Measurements from ENCODE around the gene TPST2.

The TPST2 gene

GRCh38 chr22:26487996-26488395 lies 101.9 kb downstream of the TPST2 start:
- no peak for DNase-seq

GRCh38 chr22:26486394-26486793 lies 103.5 kb downstream of the TPST2 start:
- DNase-seq, result no peak

GRCh38 chr22:26485806-26486390 lies 104.0 kb downstream of the TPST2 start:
- no peak for DNase-seq

- no peak for DNase-seq
Measured at GRCh38 chr22:26485013-26485412, 104.9 kb downstream of the TPST2 start.

GRCh38 chr22:26484360-26484706 lies 105.6 kb downstream of the TPST2 start:
- no peak for DNase-seq

- peak; percentile 86 for DNase-seq
Measured at GRCh38 chr22:26483439-26484359, 106.2 kb downstream of the TPST2 start, which contains the start of the genes HPS4 and SRRD. HPS4 (minus strand) TSS chr22:26483783; CDS start chr22:26481762, 2,021 bp downstream. SRRD (plus strand) TSS chr22:26483877; CDS start chr22:26483891, 14 bp downstream.

- no peak for DNase-seq
Measured at GRCh38 chr22:26483043-26483438, 106.9 kb downstream of the TPST2 start.

GRCh38 chr22:26482161-26482560 lies 107.8 kb downstream of the TPST2 start:
- no peak for DNase-seq

- no peak for DNase-seq
Measured at GRCh38 chr22:26481694-26482093, 108.2 kb downstream of the TPST2 start.

- DNase-seq, result no peak
Measured at GRCh38 chr22:26481112-26481693, 108.7 kb downstream of the TPST2 start.

- DNase-seq, result no peak
Measured at GRCh38 chr22:26480611-26480932, 109.4 kb downstream of the TPST2 start.

GRCh38 chr22:26479792-26480610 lies 109.9 kb downstream of the TPST2 start:
- DNase-seq, result no peak

GRCh38 chr22:26479043-26479791 lies 110.7 kb downstream of the TPST2 start:
- no peak for DNase-seq

- no peak for DNase-seq
Measured at GRCh38 chr22:26477341-26477731, 112.6 kb downstream of the TPST2 start.

GRCh38 chr22:26476705-26477340 lies 113.1 kb downstream of the TPST2 start:
- no peak for DNase-seq

GRCh38 chr22:26474682-26475081 lies 115.2 kb downstream of the TPST2 start:
- DNase-seq, result no peak

Measured in NCI-H1436 (cell line).